Measurements from ENCODE around the gene NOP16.

DNA sequence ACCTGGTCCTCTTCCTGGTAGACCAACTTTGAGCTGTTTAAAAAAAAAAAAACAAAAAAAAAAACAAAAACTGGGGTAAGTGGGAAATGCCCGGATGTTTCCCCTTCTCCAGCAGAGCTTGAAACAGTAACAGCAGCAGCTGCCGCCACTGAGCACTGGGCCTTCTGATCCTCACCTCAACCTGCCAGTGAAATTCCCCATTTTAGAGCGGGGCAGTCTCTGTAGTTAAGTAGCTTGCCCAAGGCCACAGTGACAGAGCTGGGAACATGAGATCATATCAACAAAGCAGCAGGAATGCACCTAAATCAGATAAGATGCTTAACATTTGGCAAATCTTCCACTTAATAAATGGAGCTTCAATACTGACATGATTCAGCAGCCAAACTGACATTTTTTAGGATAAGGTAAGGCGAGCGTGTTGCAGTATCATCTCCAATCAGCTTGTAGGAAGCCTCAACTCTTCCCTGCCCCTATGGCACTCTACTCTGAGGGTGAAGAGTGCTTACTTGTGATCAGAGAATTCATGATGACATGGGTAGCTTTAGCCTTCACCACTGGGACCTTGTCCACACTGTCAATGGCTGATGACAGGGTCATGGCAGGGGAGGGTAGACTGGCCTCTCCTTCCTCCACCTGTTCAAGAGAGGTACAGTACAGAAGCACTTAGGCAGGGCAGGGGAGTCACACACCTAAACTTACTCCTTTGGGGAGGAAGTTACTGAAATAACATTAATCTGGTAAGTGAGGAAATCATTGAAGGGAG lies 36.1 kb downstream of the NOP16 start:
- TF ChIP-seq, protein P1, sequence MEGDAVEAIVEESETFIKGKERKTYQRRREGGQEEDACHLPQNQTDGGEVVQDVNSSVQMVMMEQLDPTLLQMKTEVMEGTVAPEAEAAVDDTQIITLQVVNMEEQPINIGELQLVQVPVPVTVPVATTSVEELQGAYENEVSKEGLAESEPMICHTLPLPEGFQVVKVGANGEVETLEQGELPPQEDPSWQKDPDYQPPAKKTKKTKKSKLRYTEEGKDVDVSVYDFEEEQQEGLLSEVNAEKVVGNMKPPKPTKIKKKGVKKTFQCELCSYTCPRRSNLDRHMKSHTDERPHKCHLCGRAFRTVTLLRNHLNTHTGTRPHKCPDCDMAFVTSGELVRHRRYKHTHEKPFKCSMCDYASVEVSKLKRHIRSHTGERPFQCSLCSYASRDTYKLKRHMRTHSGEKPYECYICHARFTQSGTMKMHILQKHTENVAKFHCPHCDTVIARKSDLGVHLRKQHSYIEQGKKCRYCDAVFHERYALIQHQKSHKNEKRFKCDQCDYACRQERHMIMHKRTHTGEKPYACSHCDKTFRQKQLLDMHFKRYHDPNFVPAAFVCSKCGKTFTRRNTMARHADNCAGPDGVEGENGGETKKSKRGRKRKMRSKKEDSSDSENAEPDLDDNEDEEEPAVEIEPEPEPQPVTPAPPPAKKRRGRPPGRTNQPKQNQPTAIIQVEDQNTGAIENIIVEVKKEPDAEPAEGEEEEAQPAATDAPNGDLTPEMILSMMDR (IDR thresholded peaks at IDR 0.05; ENCODE audit: insufficient read depth, low read depth, low read length): no peak
- no peak for TF ChIP-seq EZH2 (IDR thresholded peaks at IDR 0.05; ENCODE audit: insufficient read depth, low read length)
